Bone marrow (tissue), 2 donors: ENCODE results near the gene AHR.

ENCODE experiments used
- DNase-seq, 2 donors: peaks; one replicate each; lab custom pipeline; 2025; lab: John Stamatoyannopoulos, UW

Gene AHR

DNA sequence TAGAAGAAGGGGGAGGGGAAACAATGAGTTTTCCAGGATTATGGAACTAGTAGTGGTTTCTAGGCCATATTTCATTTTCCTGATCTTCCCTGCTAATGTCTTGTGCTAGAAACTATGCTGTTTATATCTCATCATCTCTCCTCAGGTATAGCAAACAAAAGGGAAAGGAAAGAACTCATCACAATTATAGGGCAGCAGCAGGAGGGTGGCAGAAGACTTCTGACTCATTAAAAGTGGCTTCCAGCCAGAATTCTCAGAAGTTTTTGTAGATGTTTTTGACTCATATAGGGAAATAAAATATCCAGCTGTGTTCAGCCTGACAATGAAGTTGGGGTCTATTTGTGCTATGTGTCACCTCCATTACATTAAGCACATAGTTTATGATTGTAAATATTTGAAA lies 6.5 kb downstream of the AHR start:
- DNase-seq, result peak in 1 of 2 donors; percentile 94

DNA sequence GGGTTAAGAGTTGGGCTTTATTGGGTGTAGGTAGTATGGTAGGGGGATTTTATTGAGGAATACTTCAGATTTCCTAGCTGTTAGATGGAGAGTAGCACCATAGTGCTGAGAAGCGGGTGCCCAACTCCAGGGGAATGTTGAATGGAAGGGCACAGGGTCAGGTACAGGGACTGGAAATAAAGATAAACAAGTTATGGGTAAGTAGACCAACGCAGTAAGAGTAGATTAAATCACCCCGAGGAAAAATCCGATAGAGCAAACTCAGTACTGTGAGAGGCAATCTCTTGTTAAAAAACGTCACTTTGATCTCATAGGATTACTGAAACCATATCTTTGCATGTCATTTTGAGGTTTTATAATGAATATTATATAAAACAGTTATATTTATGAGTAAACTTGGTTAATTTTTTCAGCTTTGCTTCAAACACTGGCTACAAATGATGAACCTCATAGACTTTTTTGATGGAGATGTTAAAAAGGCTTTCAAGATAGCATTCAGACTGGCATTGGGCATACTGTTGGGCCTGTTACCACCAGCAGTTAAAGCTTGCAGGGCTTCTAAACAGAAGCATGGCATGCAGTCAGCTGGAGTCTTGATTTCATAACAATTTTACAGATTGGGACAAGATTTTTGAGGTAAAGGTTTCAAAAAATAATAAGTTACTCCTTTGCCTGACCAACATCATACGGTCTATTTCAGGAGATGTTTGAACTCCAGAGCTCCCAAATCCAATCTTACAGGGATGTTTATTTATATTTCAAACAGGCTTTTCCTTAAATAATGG lies 7.1 kb downstream of the AHR start:
- no peak for DNase-seq

DNA sequence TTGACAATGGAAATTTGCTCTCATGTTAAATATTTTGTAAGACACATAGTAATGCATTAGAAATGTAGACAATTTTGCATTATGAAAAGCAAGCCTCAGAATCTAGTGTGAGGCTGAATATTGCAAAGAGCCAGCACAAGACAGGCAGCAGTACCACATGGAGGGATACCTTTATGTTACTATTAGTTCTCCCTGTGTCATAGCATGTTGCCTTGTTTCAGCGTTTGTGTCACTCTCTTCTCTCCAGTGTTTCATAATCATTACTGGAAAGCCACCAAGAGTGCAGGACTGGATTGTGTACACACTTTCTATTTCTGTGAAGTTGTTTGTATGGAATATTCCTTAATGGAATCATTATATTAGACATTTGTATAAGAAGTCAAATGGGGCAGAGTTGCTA lies 8.5 kb downstream of the AHR start:
- no peak for DNase-seq

DNA sequence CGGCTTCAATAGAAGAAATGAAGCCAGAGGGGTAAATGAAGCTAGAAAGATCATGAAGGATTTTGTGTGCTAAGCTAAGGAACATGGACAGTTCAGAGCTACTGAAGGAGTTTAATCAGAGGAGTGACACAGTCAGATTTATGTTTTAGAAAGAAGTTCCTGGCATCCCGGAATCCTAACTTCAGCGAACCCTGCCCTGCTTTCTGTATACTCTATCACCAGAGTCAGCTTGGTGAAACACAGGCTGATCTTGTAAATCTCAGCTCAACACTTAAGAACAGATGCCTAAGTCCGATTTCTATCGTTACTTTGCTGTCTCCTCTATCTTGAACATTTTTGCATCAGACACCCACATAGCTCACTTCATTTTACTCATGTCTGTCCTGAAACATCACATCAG lies 9.1 kb downstream of the AHR start:
- DNase-seq, result no peak

DNA sequence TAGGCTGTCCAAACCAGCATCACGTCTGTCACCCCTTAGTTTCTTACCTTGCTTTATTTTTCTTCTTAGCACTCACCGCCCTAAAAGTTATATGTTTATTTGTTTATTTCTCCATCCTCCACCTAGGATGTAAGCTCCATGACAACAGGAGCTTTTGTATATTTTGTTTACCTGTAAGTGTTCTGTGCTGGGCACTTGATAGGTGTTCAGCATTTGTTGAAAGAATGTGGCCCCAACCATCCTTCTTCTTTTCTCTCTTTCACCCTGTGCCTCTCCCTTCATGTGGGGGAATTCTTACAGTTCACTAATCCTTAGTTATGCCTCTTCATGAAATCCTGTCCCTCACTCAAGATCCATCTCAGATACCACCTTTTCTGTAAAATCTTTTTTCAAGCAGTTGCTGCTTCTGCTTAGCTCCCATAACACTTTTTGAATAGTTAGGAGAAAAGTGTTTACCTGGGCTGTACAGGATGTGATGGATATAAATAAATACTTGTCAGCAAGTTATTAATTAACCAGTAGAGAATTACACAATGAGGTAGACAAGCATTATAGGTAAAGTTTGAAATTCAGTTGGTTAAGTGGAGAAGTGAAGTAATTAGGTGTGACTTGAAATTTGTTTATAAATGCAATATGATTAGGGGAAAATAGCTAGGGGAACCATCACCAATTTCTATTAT lies 9.7 kb downstream of the AHR start:
- no peak for DNase-seq

DNA sequence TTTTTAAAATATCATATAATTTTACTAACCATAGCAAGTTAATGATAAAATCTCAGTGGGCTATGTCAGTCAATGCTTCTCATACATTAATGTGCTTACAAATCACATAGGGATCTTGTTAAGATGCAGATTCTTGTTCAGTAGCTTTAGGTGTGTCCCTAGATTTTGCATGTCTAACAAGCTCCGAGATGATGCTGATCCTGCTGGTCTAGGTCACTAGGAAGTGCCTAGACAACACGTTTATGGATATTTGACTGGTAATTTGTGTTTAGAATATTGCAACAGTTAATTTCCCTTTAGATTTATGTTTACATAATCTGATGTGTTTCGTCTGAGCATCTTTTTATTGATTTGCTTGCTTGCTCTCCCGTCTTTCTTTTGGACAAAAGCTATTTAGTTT lies 12.7 kb downstream of the AHR start:
- DNase-seq, result no peak

DNA sequence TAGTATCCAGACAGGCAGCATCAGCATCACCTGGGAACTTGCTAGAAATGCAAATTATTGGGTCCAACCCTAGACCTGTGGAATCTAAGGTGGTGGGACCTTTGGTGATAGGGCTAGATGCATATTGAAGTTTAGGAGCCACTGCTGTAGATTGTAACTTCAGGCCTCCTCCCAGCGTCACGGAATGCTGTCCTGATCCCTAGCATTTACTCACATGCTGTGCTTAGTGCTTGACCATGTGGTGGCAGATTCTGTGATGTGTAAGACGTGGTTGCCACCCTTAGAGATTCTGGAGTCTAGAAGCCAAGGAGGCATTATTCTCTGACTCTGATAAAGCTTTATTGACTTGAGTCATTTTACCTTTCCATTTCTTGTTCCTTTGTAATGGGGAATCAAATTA lies 13.5 kb downstream of the AHR start:
- no peak for DNase-seq

DNA sequence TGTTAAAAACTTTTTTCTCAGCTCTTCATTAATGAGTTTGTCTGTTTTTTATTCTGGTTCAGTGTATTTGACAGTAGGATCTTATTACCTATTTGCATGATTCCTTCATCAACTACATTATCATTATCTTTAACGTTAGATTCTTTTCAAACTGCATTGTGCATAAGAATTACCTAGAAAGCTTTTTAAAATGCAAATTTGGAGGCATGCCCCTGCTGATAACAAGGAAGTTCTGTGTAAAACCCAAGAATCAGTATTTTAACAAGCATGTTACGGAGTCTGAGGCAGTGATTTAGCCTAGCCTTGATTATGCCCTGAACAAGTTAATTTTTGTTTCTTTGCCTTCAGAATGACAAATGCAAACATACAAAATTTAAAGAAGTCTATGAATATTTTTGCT lies 14.2 kb downstream of the AHR start:
- no peak for DNase-seq

DNA sequence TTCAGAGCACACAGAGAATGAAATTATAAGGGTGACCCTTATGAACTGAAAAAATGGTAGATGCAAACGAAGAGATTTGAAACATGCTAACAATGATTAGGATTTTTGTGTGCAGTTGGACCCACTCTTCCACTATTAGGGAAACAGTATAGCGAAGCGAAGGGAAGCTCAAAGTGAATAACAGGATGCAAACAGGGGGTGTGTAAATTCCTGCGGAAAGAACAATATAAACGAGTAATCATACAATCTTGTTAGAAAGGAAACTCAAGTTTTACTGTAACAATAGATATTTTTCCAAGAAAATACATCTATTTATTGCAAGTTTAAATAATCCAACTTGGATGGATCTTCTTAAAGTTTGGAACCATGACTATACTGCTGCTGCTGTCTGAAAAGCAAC lies 14.7 kb downstream of the AHR start:
- DNase-seq, result no peak

DNA sequence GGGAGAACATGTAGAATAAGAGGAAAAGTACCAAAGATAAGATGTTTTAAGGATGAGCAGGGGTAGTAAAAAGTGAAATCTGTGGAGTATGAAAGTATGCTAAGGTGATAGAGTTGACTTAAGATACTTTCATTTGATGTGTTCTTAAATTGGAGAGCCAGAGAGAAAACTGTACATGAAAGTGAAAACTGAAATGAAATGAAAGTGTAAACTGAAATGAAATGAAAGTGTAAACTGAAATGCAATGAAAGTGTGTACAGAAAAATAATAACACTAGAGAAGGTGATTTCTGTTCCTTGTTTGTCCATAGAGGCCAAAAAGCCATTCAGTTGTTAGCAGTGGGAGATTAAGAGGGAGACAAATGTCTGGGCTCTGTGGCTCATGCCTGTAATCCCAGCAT lies 17.5 kb downstream of the AHR start:
- DNase-seq, result no peak

DNA sequence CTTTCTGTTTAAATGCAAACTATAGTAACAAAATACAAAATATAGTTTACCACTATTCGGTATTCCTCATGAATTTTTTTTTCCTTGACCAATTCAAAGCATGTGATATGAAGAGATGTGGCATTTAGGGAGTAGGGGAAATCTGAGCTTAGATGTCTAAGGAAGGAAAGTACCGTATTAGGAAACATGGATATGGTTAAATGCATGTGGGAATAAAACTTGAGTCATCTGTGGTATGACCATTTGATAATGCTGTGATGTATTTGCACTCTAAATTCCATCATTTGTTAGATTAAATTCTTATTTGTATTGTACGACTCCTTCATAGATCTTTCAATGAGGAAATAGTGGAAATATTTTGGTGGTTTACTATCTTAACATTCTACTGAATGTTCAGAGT lies 19.7 kb downstream of the AHR start:
- DNase-seq, result no peak

DNA sequence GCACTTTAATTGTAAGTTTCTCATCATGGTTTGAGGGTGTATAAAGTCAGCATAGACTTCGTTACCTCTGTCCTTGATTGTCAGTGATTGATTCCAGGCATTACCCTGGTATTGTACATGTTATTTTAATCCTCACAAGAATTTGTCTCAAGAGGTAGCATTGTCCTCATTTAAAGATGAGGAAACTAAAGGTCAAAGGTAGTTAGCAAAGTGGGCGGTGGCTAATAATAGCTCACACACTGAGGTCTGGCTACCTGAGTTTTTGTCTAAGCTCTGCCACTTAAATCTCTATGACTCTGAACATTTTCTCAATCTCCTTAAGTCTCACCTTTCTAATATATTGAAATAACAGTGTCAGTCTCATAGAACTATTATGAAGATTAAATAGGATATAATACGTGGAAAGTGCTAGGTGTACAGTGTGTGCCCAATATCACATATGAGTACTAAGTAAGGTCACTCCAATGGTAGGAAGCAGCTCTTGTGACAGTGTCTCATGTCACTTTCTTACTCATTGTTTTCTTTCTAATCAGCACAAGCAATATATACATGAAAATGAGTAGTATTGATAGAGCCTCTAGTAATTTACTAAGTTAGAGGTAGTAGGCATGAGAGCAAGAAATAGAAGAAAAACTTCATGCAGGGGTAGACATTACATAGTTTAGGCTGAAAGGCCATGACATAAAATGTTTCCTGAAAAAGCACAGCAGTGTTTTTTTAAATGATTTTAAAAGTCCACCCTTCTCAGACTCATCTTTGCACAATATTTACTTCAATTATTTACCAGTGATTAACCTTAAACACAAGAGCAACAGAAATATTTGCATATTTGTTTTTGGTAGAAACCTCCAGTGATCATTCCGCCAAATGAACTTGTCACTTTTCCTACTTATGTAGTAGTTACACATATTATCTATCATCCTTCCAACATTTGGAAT lies 21.0 kb downstream of the AHR start:
- DNase-seq, result no peak

DNA sequence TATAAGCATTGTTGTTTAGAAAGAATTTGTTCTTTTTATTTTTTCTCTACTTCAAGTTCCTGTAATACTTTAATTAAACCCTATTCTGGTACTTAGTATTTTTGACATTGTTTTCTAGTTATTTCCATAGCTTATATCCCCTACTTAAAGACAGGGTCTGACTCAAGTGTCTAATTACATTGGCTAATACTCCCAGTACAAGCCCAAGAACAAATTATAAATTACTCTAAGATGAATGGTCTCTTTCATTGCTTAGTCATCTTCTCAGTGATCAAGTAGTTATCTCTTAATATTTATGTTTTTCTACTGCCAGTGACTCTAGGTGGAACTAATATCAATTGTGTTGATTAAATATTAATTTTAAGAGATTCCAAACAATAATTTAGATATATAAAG lies 21.6 kb downstream of the AHR start:
- DNase-seq, result no peak

DNA sequence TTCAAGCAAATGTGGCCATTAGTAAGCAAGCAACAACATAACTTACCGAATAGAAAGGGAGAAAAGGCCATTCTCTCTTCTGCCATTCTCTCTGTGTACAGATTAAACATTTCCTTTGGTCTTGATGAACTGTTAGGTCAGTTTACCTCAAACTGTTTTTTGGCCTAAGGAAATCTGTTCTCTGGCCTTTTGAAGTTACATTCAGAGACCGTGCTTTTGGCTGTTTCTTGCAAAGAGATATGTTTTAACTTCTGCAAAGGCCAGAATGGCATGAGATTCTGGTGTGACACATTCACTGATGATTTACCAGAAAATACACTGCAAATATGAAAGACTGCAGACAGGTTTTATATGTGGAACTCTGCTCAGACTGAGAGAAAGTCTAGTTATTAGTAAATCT lies 22.2 kb downstream of the AHR start:
- DNase-seq, result no peak

DNA sequence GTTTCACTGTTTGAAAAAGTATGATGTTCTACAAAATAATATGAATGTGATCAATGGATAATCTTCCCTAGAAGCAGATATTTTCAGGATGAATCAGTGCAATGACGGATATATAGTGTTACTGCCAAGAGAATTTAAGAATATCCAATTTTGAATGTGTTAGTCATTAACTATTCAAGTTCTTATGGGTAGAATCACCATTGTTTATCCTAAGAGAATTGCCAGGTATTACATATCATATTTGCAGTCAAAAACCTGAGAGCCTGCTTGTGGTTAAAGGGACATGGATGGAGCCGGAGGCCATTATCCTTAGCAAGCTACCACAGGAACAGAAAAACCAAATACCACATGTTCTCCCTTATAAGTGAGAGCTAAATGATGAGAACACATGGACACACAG lies 26.9 kb downstream of the AHR start:
- DNase-seq, result no peak

DNA sequence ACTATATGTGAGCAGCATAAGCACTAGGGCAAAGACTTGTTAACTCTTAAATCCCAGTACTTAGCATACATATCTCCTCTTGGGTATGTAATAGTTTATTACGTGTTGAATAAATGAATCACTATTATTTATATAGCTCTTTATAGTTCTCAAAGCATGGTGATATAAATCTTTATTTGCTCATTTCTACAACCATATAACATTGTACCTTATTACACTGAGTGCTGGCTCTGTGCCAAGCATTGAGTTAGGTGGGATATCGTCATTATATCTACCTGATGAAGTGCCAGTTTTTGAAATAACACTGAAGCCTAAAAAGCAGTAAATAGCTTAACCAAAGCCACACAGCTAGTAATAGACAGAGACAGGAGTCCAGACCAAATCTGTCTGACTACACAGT lies 27.9 kb downstream of the AHR start:
- no peak for DNase-seq

DNA sequence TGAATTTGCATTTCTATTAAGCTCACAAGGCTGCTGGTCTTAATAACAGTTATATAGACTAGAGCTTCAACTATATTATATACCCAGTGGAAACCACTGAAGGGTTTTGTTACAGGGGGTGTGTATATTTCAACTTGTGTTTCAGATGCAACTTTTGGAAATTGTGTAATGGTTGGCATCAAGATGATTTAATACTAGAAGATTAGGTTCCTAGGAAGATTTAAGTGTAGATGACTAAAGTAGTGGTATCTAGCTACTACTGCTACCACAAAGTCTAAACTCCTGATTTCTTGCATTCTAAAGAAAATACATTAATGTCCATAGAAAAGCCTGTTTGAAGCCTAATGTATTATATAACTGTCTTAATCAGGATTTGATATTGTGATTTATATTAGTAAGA lies 30.2 kb downstream of the AHR start:
- no peak for DNase-seq

DNA sequence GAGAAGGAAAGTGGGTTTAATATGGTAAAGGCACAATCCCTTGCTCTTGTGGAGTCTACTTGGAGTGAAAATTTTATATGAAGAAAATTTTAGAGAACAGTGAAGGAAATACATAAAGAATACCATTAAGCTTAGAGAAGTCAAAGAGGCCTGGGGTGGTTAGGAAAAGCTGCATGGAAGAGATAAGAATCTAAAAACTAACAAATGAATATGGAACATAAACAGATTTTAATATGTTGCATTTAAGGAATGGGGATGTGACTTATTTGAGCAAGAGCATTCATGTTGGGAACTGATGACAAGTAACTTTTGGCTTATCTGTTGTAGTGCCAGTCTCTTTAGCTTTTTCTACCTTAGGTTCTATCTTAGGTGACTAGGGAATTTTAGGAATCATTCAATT lies 31.0 kb downstream of the AHR start:
- no peak for DNase-seq

DNA sequence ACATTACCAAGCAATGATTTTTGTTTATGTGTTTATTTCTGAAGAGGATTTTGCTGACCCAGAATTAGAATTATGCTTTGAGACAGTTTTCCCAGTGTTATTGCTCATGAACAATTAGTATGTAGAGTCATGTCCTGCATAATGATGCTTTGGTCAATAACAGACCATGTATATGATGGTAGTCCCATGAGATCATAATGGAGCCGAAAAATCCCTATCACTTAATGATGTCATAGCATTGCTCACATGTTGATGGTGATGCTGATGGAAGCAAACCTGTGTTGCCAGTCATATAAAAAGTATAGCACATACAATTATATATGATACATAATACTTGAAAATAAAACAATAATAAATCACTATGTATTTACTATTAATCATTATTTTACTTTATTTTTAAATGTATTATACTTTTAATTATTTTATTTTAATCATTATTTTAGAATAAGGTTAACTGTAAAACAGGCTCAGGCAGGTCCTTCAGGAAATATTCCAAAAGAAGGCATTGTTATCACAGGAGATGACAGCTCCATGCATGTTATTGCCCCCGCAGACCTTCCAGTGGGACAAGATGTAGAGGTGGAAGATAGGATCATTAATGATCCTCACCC lies 33.5 kb downstream of the AHR start:
- no peak for DNase-seq

DNA sequence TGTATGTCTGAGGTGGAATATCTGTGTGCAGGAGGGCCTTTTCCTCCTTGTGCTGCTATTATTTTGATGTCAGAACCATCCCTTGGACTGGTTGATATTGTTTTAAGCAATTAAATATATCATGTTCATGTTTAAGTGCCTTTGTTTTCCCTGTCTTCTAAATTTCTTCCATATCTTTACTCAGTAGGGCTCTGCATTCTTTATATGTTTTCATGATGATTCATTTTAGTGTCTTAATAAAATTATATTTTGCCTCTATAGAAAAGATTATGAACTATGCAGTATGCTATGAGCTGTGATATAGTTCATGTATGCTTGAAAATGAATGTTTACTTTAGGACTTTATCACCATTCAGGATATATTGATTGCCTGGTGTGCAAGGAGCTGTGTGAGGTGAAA lies 34.8 kb downstream of the AHR start:
- no peak for DNase-seq

DNA sequence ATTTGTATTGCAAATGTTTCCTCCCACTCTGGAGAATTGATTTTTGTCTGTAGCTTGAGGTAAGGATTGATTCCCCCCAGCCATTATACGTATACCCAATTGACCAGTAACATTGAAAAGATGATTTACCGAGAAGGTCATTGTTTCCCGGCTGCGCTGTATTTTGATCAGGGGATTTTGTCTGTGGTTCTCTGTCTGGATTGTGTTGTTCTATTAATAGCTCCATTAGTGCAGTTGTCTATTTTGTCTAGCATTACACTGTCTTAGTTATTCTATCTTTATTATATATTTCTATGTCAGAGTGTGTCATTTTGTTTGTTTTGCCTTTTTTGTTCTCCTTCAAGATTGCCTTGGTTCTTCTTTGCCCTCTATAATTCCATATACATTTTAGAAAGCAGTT lies 37.7 kb downstream of the AHR start:
- no peak for DNase-seq

DNA sequence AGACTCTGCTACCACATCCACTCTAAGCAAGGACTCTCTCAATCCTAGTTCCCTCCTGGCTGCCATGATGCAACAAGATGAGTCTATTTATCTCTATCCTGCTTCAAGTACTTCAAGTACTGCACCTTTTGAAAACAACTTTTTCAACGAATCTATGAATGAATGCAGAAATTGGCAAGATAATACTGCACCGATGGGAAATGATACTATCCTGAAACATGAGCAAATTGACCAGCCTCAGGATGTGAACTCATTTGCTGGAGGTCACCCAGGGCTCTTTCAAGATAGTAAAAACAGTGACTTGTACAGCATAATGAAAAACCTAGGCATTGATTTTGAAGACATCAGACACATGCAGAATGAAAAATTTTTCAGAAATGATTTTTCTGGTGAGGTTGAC lies 40.7 kb downstream of the AHR start:
- no peak for DNase-seq
